HepG2 (cell line): Measurements from ENCODE around the gene MXRA8. TPM values are rescaled to one million over a fixed set of nuclear protein-coding genes. Genes with fewer than 3 reads are reported as not detected.

ENCODE experiments used
- CBFB ChIP-seq: sonication (generic); formaldehyde crosslinking; IDR thresholded peaks from 2 replicates; pipeline ENCODE4 v1.4.0; 2020; ENCODE audit warnings: missing genetic modification reagents
- ERF ChIP-seq: IDR thresholded peaks from 2 replicates; pipeline ENCODE4 v1.6.1; 2018; ENCODE audit warnings: missing biosample characterization, missing genetic modification reagents
- FOXO1 ChIP-seq: sonication (generic); formaldehyde crosslinking; IDR thresholded peaks from 2 replicates; pipeline ENCODE4 v1.4.0; 2020; ENCODE audit warnings: missing genetic modification reagents
- GATA4 ChIP-seq: sonication (generic); IDR thresholded peaks from 2 replicates; pipeline ENCODE4 v1.6.1; 2016; ENCODE audit warnings: antibody characterized with exemption, low read depth, borderline replicate concordance
- GATAD1 ChIP-seq: IDR thresholded peaks from 2 replicates; pipeline ENCODE4 v1.6.1; 2016; ENCODE audit warnings: missing genetic modification reagents, missing compliant biosample characterization
- HMG20B ChIP-seq: conservative IDR thresholded peaks from 2 replicates; pipeline ENCODE4 v1.6.1; 2016; ENCODE audit warnings: missing genetic modification reagents, missing compliant biosample characterization
- KLF16 ChIP-seq, 2 experiments: sonication (generic) in 1 of 2; formaldehyde crosslinking in 1 of 2; IDR thresholded peaks; 2 replicates each; pipeline versions ENCODE4 v1.6.1 to v1.8.0; 2016 to 2023; ENCODE audit warnings: missing genetic modification reagents in 2 of 2, missing compliant biosample characterization in 1 of 2
- POLR2G ChIP-seq: fragments of 200-400 bp; formaldehyde crosslinking; IDR thresholded peaks from 2 replicates; pipeline ENCODE4 v1.6.1; 2018; ENCODE audit warnings: mild to moderate bottlenecking, low read depth, low read length, moderate library complexity
- TBX2 ChIP-seq: sonication (generic); formaldehyde crosslinking; IDR thresholded peaks from 2 replicates; pipeline ENCODE4 v1.5.0; 2020; ENCODE audit warnings: missing genetic modification reagents, mild to moderate bottlenecking, borderline replicate concordance
- U2AF2 ChIP-seq: fragments of 200-400 bp; formaldehyde crosslinking; IDR thresholded peaks from 2 replicates; pipeline ENCODE4 v1.6.1; 2017; ENCODE audit warnings: low read depth, mild to moderate bottlenecking, low read length
- ZBTB20 ChIP-seq: sonication (generic); formaldehyde crosslinking; IDR thresholded peaks from 2 replicates; pipeline ENCODE4 v1.8.1; 2023; ENCODE audit warnings: missing genetic modification reagents, low read depth, mild to moderate bottlenecking, borderline replicate concordance
- ZNF205 ChIP-seq: IDR thresholded peaks from 2 replicates; pipeline ENCODE4 v1.6.1; 2018; ENCODE audit warnings: missing biosample characterization, missing genetic modification reagents
- ZNF510 ChIP-seq: sonication (generic); formaldehyde crosslinking; IDR thresholded peaks from 2 replicates; pipeline ENCODE4 v1.4.0; 2020; ENCODE audit warnings: low read depth, mild to moderate bottlenecking, missing genetic modification reagents
- ZNF616 ChIP-seq: sonication (generic); formaldehyde crosslinking; IDR thresholded peaks from 2 replicates; pipeline ENCODE4 v1.5.0; 2020; ENCODE audit warnings: low read depth, mild to moderate bottlenecking, missing genetic modification reagents
- ZNF652 ChIP-seq: IDR thresholded peaks from 2 replicates; pipeline ENCODE4 v1.6.1; 2016; ENCODE audit warnings: low read depth, borderline replicate concordance
- ZSCAN21 ChIP-seq: sonication (generic); formaldehyde crosslinking; IDR thresholded peaks from 2 replicates; pipeline ENCODE4 v1.8.0; 2022; ENCODE audit warnings: mild to moderate bottlenecking, missing genetic modification reagents, moderate library complexity, borderline replicate concordance
- polyA plus RNA-seq, 8 experiments: library from polyadenylated mRNA; depleted of rRNA in 3 of 8; stranded (reverse) in 7 of 8; unstranded in 1 of 8; fragments of >200 nt; fragmentation: Illumina TruSeq in 4 of 8; extraction: Trizol in 4 of 8; gene quantifications; 2 replicates each; pipeline versions ENCODE4 v1.2.1 to v1.2.3, GENCODE V29; 2011 to 2016; ENCODE audit warnings: low read depth in 4 of 8, missing spikeins in 1 of 8, mixed read lengths in 1 of 8; ENCODE audit not compliant: insufficient read depth in 1 of 8
- total RNA-seq, 5 experiments: library from RNA; depleted of rRNA; stranded (reverse); fragments of >200 nt; fragmentation: Illumina TruSeq; extraction: Trizol; gene quantifications; 2 replicates each; pipeline ENCODE4 v1.2.3, GENCODE V29; 2016; ENCODE audit warnings: low read depth in 1 of 5
- TF ChIP-seq, protein P1 (sequence below): sonication (generic); formaldehyde crosslinking; conservative IDR thresholded peaks from 2 replicates; pipeline ENCODE4 v1.4.0; 2020; ENCODE audit warnings: missing genetic modification reagents
- TF ChIP-seq, protein P2 (sequence below): IDR thresholded peaks from 2 replicates; pipeline ENCODE4 v1.6.1; 2016; ENCODE audit warnings: low read depth
- TF ChIP-seq, protein P3 (sequence below): sonication (generic); formaldehyde crosslinking; IDR thresholded peaks from 2 replicates; pipeline ENCODE4 v1.4.0; 2020; ENCODE audit warnings: mild to moderate bottlenecking, missing genetic modification reagents
- TF ChIP-seq, protein P4 (sequence below): sonication (generic); formaldehyde crosslinking; conservative IDR thresholded peaks from 2 replicates; pipeline ENCODE4 v1.4.0; 2020; ENCODE audit warnings: missing genetic modification reagents

Gene MXRA8
- total and polyA plus RNA-seq, 2 of the 13 experiments (the other 11 are each of a cell fraction or from before 2014, with no cell fraction given) = 19.8 to 44.8 TPM

DNA sequence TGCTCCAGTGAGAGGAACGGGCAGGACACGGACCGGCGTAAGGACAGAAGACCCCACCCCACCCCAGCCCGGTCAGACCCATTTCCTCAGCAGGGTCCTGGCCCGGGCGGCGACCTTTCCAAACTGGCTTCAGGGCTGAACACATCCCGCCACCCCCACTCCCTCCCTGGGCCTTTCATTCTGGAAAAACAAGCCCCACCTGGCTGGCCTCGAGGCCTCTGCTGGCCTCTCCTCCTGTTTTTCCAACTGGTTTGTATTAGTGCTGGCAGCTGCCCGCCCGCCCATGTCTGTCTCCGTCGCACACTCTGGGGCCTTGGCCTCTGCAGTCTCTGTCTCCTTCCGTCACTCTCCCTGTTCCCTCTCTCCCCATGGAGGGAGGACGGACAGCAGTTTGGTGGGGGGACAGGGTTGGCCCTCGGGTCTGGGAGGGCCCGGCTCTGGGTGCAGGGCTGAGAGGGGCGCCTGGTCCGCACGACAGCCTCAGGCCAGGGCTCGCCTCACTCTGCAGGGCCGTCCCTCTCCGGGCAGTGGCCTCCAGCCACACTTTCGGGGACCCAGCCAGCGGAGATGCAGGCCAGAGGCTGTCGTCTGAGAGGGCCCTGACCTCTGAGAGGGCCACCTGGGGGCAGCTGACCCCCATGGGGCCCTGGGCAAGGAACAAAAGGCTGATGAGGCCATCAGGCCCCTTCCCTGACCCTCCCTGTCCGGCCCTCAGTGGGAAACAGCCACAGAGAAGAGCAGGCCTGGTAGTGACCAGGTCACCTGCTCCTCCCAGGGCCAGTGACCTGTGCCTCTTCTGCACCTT is 1.5 kb upstream of the MXRA8 start (continued):
- TF ChIP-seq, protein P1, sequence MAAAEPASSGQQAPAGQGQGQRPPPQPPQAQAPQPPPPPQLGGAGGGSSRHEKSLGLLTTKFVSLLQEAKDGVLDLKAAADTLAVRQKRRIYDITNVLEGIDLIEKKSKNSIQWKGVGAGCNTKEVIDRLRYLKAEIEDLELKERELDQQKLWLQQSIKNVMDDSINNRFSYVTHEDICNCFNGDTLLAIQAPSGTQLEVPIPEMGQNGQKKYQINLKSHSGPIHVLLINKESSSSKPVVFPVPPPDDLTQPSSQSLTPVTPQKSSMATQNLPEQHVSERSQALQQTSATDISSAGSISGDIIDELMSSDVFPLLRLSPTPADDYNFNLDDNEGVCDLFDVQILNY (CRISPR knock-in tag) = no peak
- TF ChIP-seq CBFB (CRISPR knock-in tag) (no peak), ERF (CRISPR knock-in tag) (0 out of 2 replicates have a peak, but pooled peaks have one; percentile 16), POLR2G (peak; percentile 64; the same call in 1 of the 2 replicates), ZNF510 (CRISPR knock-in tag) (no peak; the same call in 1 of the 2 replicates), ZNF616 (CRISPR knock-in tag) (no peak), ZNF205 (CRISPR knock-in tag) (no peak), GATAD1 (CRISPR knock-in tag) (peak; percentile 36; the same call in 1 of the 2 replicates), HMG20B (CRISPR knock-in tag) (no peak; the same call in 1 of the 2 replicates), ZNF652 (CRISPR knock-in tag) (no peak), ZBTB20 (CRISPR knock-in tag) (no peak), ZSCAN21 (CRISPR knock-in tag) (peak; percentile 19; the same call in 1 of the 2 replicates), TBX2 (CRISPR knock-in tag) (peak; percentile 76), U2AF2 (no peak), KLF16 (CRISPR knock-in tag; IDR thresholded peaks at IDR 0.05) (peak in 1 of 2 experiments; percentile 24; a peak in 1 of 4 replicates), GATA4 (no peak), FOXO1 (CRISPR knock-in tag) (peak; percentile 57; the same call in 1 of the 2 replicates)
- TF ChIP-seq, protein P2, sequence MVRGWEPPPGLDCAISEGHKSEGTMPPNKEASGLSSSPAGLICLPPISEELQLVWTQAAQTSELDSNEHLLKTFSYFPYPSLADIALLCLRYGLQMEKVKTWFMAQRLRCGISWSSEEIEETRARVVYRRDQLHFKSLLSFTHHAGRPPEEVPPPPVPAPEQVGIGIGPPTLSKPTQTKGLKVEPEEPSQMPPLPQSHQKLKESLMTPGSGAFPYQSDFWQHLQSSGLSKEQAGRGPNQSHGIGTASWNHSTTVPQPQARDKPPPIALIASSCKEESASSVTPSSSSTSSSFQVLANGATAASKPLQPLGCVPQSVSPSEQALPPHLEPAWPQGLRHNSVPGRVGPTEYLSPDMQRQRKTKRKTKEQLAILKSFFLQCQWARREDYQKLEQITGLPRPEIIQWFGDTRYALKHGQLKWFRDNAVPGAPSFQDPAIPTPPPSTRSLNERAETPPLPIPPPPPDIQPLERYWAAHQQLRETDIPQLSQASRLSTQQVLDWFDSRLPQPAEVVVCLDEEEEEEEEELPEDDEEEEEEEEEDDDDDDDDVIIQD (CRISPR knock-in tag) = no peak
- TF ChIP-seq, protein P3, sequence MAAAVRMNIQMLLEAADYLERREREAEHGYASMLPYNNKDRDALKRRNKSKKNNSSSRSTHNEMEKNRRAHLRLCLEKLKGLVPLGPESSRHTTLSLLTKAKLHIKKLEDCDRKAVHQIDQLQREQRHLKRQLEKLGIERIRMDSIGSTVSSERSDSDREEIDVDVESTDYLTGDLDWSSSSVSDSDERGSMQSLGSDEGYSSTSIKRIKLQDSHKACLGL (CRISPR knock-in tag) = no peak
- TF ChIP-seq, protein P4, sequence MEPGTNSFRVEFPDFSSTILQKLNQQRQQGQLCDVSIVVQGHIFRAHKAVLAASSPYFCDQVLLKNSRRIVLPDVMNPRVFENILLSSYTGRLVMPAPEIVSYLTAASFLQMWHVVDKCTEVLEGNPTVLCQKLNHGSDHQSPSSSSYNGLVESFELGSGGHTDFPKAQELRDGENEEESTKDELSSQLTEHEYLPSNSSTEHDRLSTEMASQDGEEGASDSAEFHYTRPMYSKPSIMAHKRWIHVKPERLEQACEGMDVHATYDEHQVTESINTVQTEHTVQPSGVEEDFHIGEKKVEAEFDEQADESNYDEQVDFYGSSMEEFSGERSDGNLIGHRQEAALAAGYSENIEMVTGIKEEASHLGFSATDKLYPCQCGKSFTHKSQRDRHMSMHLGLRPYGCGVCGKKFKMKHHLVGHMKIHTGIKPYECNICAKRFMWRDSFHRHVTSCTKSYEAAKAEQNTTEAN (CRISPR knock-in tag) = no peak
